ENCODE measurements around the gene IQGAP1. TPM values are rescaled to one million over a fixed set of nuclear protein-coding genes. Genes with fewer than 3 reads are reported as not detected.

The IQGAP1 gene
- total RNA-seq, 1 donor from 2014 or later = 80.4 TPM

- peak within 1 kb of the TSS; percentile 93 for H3K4me3 Mint-ChIP-seq
- peak; percentile 90 for DNase-seq (ENCODE audit: extremely low spot score, unreplicated experiment)
- peaks cover 5% of the 10 kb centered on the region for H3K36me3 Mint-ChIP-seq
- peaks cover 5% of the 10 kb centered on the region for H3K9me3 Mint-ChIP-seq
- no peaks in the 10 kb centered on the region for H3K27me3 Mint-ChIP-seq
- no peaks in the 10 kb centered on the region for H3K4me1 Mint-ChIP-seq (ENCODE audit: unreplicated experiment)
- no peak for TF ChIP-seq CTCF (conservative IDR thresholded peaks at IDR 0.05)
- H3K27ac Mint-ChIP-seq = peak within 1 kb of the TSS; percentile 82
Measured at GRCh38 chr15:90352107-90352893, 35.7 kb upstream of the IQGAP1 start, which contains the start of gene ZNF774. Gene ZNF774 (plus strand): TSS chr15:90352284. CDS start chr15:90354661, 2,377 bp downstream.

GRCh38 chr15:90354986-90355385 lies 33.1 kb upstream of the IQGAP1 start:
- no peak overlapping the region for H3K4me3 Mint-ChIP-seq
- TF ChIP-seq CTCF (conservative IDR thresholded peaks at IDR 0.05) = no peak
- H3K9me3 Mint-ChIP-seq = peaks cover 2% of the 10 kb centered on the region
- no peaks in the 10 kb centered on the region for H3K4me1 Mint-ChIP-seq (ENCODE audit: unreplicated experiment)
- peaks cover 5% of the 10 kb centered on the region for H3K36me3 Mint-ChIP-seq
- no peak overlapping the region for H3K27ac Mint-ChIP-seq
- no peaks in the 10 kb centered on the region for H3K27me3 Mint-ChIP-seq
- no peak for DNase-seq (ENCODE audit: extremely low spot score, unreplicated experiment)

- H3K36me3 Mint-ChIP-seq = peaks cover 7% of the 10 kb centered on the region
- no peak overlapping the region for H3K4me3 Mint-ChIP-seq
- H3K9me3 Mint-ChIP-seq = no peaks in the 10 kb centered on the region
- no peak for DNase-seq (ENCODE audit: extremely low spot score, unreplicated experiment)
- H3K27me3 Mint-ChIP-seq = no peaks in the 10 kb centered on the region
- H3K27ac Mint-ChIP-seq = peak overlapping the region; percentile 80
- peaks cover 3% of the 10 kb centered on the region for H3K4me1 Mint-ChIP-seq (ENCODE audit: unreplicated experiment)
- no peak for TF ChIP-seq CTCF (conservative IDR thresholded peaks at IDR 0.05)
Measured at GRCh38 chr15:90358124-90359033, 29.7 kb upstream of the IQGAP1 start.

GRCh38 chr15:90360746-90361145 lies 27.3 kb upstream of the IQGAP1 start:
- peaks cover 7% of the 10 kb centered on the region for H3K36me3 Mint-ChIP-seq
- no peaks in the 10 kb centered on the region for H3K27me3 Mint-ChIP-seq
- no peak overlapping the region for H3K27ac Mint-ChIP-seq
- H3K9me3 Mint-ChIP-seq = no peaks in the 10 kb centered on the region
- no peak for TF ChIP-seq CTCF (conservative IDR thresholded peaks at IDR 0.05)
- peaks cover 3% of the 10 kb centered on the region for H3K4me1 Mint-ChIP-seq (ENCODE audit: unreplicated experiment)
- H3K4me3 Mint-ChIP-seq = no peak overlapping the region
- DNase-seq (ENCODE audit: extremely low spot score, unreplicated experiment) = no peak

- Mint-ChIP-seq H3K4me1 (ENCODE audit: unreplicated experiment) (peaks cover 11% of the 10 kb centered on the region), H3K36me3 (peaks cover 7% of the 10 kb centered on the region), H3K4me3 (no peak overlapping the region), H3K27ac (peak overlapping the region; percentile 72), H3K9me3 (no peaks in the 10 kb centered on the region), H3K27me3 (no peaks in the 10 kb centered on the region)
- TF ChIP-seq CTCF (conservative IDR thresholded peaks at IDR 0.05) = no peak
- DNase-seq (ENCODE audit: extremely low spot score, unreplicated experiment) = no peak
Measured at GRCh38 chr15:90362936-90363212, 25.2 kb upstream of the IQGAP1 start.

Measured in type B pancreatic cell (in vitro differentiated cells).